ENCODE results near the gene PDIA5.
A peak's percentile ranks its signal among the peaks of the same experiment; 100 is the strongest.

The PDIA5 gene

GRCh38 chr3:123067689-123068600 lies 1.1 kb downstream of the PDIA5 start:
- no peaks in the 10 kb centered on the region for H3K9me2 ChIP-seq (replicated peaks; ENCODE audit: control insufficient read depth, low read length)
- H3F3A ChIP-seq (ENCODE audit: control insufficient read depth, insufficient read depth) = no peaks in the 10 kb centered on the region
- peaks cover 22% of the 10 kb centered on the region for H3K27me3 ChIP-seq (ENCODE audit: control insufficient read depth, low read length)
- peaks cover 33% of the 10 kb centered on the region for H3K79me2 ChIP-seq (ENCODE audit: control insufficient read depth, low read length)
- H3K36me3 ChIP-seq (ENCODE audit: control insufficient read depth, low read length) = no peaks in the 10 kb centered on the region
- TF ChIP-seq CTCF (IDR thresholded peaks at IDR 0.05; ENCODE audit: low read depth, low read length, poor library complexity, severe bottlenecking) = no peak
- no peak for TF ChIP-seq EZH2phosphoT487 (IDR thresholded peaks at IDR 0.05; ENCODE audit: borderline replicate concordance, low read length)
- H3K4me3 ChIP-seq (ENCODE audit: low read length) = peak overlapping the region; percentile 76
- H3K4me2 ChIP-seq (ENCODE audit: low read length) = peak overlapping the region; percentile 79
- H3K9me3 ChIP-seq (ENCODE audit: control insufficient read depth, insufficient read depth, low read length) = no peaks in the 10 kb centered on the region
- no peaks in the 10 kb centered on the region for H4K20me1 ChIP-seq (ENCODE audit: control insufficient read depth, insufficient read depth, low read depth, low read length)
- peaks cover 11% of the 10 kb centered on the region for H3K4me1 ChIP-seq (ENCODE audit: control insufficient read depth, low read length)
- H3K27ac ChIP-seq (ENCODE audit: low read depth, low read length) = no peak overlapping the region

GRCh38 chr3:123068601-123069381 lies 2.0 kb downstream of the PDIA5 start:
- no peaks in the 10 kb centered on the region for H3F3A ChIP-seq (ENCODE audit: control insufficient read depth, insufficient read depth)
- peaks cover 21% of the 10 kb centered on the region for H3K27me3 ChIP-seq (ENCODE audit: control insufficient read depth, low read length)
- peaks cover 33% of the 10 kb centered on the region for H3K79me2 ChIP-seq (ENCODE audit: control insufficient read depth, low read length)
- H3K27ac ChIP-seq (ENCODE audit: low read depth, low read length) = no peak overlapping the region
- TF ChIP-seq CTCF (IDR thresholded peaks at IDR 0.05; ENCODE audit: low read depth, low read length, poor library complexity, severe bottlenecking) (no peak), EZH2phosphoT487 (IDR thresholded peaks at IDR 0.05; ENCODE audit: borderline replicate concordance, low read length) (no peak)
- H3K36me3 ChIP-seq (ENCODE audit: control insufficient read depth, low read length) = no peaks in the 10 kb centered on the region
- H4K20me1 ChIP-seq (ENCODE audit: control insufficient read depth, insufficient read depth, low read depth, low read length) = no peaks in the 10 kb centered on the region
- H3K4me2 ChIP-seq (ENCODE audit: low read length) = peak overlapping the region; percentile 79; the same call in 1 of the 2 replicates
- H3K9me2 ChIP-seq (replicated peaks; ENCODE audit: control insufficient read depth, low read length) = no peaks in the 10 kb centered on the region
- H3K4me3 ChIP-seq (ENCODE audit: low read length) = no peak overlapping the region
- H3K9me3 ChIP-seq (ENCODE audit: control insufficient read depth, insufficient read depth, low read length) = no peaks in the 10 kb centered on the region
- H3K4me1 ChIP-seq (ENCODE audit: control insufficient read depth, low read length) = peaks cover 11% of the 10 kb centered on the region

- H3K27me3 ChIP-seq (ENCODE audit: control insufficient read depth, low read length) = peaks cover 13% of the 10 kb centered on the region
- no peaks in the 10 kb centered on the region for H3K9me3 ChIP-seq (ENCODE audit: control insufficient read depth, insufficient read depth, low read length)
- peaks cover 11% of the 10 kb centered on the region for H3K4me1 ChIP-seq (ENCODE audit: control insufficient read depth, low read length)
- H3K4me3 ChIP-seq (ENCODE audit: low read length) = no peak overlapping the region
- no peaks in the 10 kb centered on the region for H3K36me3 ChIP-seq (ENCODE audit: control insufficient read depth, low read length)
- no peaks in the 10 kb centered on the region for H4K20me1 ChIP-seq (ENCODE audit: control insufficient read depth, insufficient read depth, low read depth, low read length)
- H3K9me2 ChIP-seq (replicated peaks; ENCODE audit: control insufficient read depth, low read length) = no peaks in the 10 kb centered on the region
- H3K79me2 ChIP-seq (ENCODE audit: control insufficient read depth, low read length) = peaks cover 37% of the 10 kb centered on the region
- H3F3A ChIP-seq (ENCODE audit: control insufficient read depth, insufficient read depth) = no peaks in the 10 kb centered on the region
- no peak overlapping the region for H3K27ac ChIP-seq (ENCODE audit: low read depth, low read length)
- TF ChIP-seq CTCF (IDR thresholded peaks at IDR 0.05; ENCODE audit: low read depth, low read length, poor library complexity, severe bottlenecking) (no peak), EZH2phosphoT487 (IDR thresholded peaks at IDR 0.05; ENCODE audit: borderline replicate concordance, low read length) (no peak)
- no peak overlapping the region for H3K4me2 ChIP-seq (ENCODE audit: low read length)
These were observed 3.7 kb downstream of the PDIA5 start for GRCh38 chr3:123070510-123070909.
